GM18867 (cell line): Measurements from ENCODE around the gene DEGS2.
A peak's percentile ranks its signal among the peaks of the same experiment; 100 is the strongest.
"Not testable (repeated sequence)": the region's sequence is repeated elsewhere in the genome, so short reads cannot be mapped to it uniquely, and the experiment has no call there.

Experiments
- ATAC-seq: cut with Tn5 transposase; IDR thresholded peaks from one replicate; pipeline ENCODE4 v1.9.1; 2021; ENCODE audit warnings: mild to moderate bottlenecking, moderate library complexity; ENCODE audit not compliant: unreplicated experiment

The DEGS2 gene

DNA sequence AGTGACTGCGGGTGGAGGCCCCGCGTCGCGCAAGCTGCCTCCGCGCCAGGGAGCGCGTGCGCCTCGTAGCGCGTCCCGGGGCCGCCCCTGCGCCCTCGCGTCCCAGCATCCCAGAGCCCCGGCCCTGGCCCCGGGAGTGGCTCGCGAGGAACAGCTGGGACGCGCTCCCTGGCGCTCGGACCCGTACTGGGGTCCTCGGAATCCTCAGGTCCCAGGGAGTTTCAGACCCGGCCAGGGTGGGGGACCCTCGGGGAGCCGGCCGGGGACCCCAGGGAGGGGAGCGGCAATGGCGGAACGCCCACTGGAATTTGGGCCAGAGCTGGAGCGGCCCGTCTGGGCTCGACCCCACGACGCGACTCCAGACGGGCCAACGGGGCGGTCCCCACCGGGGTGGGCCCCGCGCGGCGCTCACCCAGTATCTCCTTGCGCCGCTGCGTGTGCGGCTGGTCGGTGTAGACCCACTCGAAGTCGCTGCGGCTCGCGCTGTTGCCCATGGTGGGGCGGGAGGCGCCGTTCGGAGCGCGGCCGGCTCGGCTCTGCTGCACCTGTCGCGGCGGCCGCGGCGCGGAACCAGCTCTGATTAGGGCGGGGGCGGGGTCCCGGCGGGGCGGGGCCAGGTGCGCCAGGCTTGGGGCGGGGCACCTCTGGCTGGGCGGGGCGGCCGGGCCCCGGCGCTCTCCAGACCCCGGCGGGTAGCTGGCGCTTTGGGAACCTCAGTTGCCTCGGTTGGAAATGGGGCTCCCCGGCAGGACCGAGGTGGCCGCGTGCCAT is at the start of gene DEGS2:
Gene DEGS2 (minus strand): TSS at position 552 of the 771 bp plus-strand sequence. CDS start 58 bp downstream, at position 494.
- ATAC-seq = no peak

DNA sequence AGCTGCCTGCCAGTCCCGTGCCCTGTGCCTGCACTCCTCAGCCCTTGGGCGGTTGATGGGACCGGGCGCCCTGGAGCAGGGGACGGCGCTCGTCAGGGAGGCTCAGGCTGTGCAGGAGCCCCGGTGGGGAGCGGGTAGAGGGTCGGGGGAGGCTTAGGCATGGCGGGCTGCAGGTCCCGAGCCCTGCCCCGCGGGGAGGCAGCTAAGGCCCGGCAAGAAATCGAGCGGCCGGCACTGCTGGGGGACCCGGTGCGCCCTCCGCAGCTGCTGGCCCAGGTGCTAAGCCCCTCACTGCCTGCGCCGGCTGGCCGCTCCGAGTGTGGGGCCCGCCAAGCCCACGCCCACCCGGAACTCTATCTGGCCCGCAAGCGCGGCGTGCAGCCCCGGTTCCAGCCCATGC is 48.7 kb upstream of the DEGS2 start:
- ATAC-seq = not testable (repeated sequence)

- ATAC-seq = not testable (repeated sequence)
These were observed 48.1 kb upstream of the DEGS2 start for GRCh38 chr14:100207588-100207987.

GRCh38 chr14:100204835-100205167 is 45.4 kb upstream of the DEGS2 start:
- not testable (repeated sequence) for ATAC-seq

DNA sequence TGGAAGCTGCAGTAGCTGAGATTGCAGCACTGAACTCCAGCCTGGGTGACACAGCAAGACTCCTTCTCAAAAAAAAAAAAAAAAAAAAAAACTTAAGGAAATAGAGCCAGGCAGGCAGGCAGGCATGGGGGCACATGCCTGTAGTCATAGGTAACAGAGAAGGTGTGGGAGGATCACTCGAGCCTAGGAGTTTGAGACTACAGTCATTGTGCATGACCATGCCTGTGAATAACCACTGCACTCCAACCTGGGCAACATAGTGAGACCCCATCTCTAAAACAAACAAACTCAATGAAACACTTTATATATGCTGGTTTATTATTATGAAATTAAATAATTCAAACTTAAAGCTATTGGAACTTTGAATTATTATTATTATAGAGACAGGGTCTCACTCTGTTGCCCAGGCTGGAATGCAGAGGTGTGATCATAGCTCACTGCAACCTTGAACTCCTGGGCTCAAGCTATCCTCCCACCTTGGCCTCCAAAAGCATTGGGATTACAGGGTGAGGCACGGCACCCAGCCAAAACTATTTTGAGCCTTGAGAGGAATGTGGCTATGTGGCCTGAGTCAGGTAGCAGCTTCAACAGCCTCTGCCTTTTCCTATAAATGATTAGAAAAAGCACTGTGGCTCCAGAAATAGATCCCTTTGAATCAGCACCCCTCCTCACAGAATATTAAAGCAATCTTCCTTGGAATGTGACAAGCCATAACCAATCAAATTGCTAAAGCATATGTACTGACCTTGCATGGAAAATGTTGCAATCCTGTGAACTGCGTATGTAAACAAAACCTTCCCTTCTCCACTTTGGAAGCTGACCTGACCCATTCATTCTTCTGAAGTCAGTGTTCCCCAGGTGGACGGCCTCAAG is 44.8 kb upstream of the DEGS2 start:
- ATAC-seq = no peak

DNA sequence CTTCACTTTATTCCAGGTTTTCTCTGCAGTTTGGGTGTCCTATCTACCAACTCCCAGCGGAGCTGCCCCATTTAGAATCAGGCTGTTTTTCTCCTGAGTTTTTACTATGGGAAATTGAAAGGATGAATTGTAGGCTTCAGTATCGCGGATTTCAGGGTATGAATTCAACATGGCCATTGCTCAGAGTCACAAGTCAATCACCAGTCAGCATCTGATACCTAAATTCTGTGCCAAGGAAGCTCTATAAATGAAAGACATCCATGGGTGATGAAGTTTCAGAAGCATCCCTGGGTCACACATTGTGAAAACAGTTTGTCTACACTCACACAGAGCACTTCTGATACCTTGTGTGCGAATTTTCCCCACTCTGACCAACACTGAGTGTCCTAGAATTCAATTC is 43.7 kb upstream of the DEGS2 start:
- no peak for ATAC-seq

- ATAC-seq = no peak
These were observed 43.3 kb upstream of the DEGS2 start for GRCh38 chr14:100202712-100203111.

DNA sequence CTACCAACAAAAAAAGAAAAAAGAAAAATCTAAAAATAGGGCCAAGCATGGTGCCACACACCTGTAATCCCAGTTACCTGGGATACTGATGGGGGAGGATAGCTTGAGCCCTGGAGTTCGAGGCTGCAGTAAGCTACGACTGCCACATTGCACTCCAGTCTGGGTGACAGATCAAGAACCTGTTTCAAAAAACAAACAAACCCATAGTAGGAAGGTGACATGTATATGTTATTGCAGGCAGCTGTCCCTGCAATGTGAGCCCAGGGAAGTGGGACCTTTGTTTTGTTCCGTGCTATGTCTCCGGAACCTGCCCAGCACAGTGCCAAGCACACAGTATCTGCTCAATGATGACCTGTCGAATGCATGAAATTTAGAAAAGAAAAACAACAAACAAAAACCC is 42.3 kb upstream of the DEGS2 start:
- ATAC-seq = no peak

DNA sequence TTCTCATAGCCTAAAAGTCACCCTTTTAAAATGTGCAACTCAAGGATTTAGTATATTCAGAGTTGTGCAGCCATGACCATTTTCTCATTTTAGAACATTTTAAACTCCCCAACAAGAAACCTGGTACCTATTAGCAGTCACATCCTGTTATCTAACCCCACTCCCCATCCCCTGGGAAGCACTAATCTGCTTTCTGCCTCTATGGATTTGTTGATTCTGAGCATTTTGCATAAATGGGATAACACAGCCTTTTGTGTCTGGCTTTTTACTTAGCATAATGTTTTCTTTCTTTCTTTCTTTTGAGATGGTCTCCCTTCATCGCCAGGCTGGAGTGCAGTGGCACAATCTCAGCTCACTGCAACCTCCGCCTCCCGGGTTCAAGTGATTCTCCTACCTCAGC is 40.9 kb upstream of the DEGS2 start:
- no peak for ATAC-seq

- no peak for ATAC-seq
These were observed 39.9 kb upstream of the DEGS2 start for GRCh38 chr14:100199240-100199860.

DNA sequence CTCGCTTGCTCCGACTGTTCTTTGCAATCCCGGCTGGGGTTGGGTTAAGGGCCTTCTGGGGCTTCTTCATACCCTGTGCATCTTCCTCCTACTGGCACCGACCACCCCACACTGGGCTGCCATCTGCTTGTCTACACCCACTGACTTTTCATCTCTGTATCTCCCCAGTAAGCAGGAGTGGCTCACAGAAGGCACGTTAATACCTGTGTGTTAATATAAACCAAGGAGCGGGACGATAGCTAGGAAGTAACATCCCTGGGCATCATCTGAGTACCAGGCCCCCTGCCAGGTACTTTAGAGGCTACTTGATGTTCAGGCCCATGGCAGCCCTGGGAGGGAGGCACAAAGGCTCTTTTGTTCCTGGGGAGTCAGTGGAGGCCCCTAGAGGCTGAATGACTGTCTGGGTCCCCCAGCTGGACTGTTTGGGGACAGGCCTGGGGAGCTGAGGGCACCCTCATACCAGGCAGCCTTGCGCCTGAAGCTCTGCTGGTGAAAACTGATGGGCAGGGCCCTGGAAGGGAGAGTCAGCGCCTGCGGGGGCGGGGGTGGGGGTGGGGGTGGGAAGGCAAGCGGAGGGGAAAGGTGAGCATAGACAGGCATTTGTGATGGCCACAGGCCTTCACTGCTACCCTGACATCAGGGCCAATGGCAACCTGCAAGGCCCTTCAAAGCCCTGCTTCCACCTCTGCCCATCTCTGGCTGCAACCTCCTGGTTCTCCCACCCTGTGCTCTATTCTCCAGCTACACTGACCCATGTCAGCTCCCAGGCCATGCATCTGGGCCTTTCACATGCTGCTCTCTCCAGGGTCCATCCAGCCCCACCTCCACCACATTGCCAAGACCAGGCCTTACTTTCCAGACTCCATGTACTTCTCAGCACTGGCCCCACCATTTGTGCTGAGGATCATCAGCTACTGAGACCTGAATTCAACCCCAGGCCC is 34.2 kb upstream of the DEGS2 start:
- ATAC-seq = no peak

- ATAC-seq = peak; percentile 98
These were observed 33.4 kb upstream of the DEGS2 start for GRCh38 chr14:100192672-100193416.

- no peak for ATAC-seq
These were observed 32.8 kb upstream of the DEGS2 start for GRCh38 chr14:100192250-100192671.

- ATAC-seq = no peak
These were observed 32.3 kb upstream of the DEGS2 start for GRCh38 chr14:100191584-100192249.

GRCh38 chr14:100190126-100190525 is 30.7 kb upstream of the DEGS2 start:
- no peak for ATAC-seq

DNA sequence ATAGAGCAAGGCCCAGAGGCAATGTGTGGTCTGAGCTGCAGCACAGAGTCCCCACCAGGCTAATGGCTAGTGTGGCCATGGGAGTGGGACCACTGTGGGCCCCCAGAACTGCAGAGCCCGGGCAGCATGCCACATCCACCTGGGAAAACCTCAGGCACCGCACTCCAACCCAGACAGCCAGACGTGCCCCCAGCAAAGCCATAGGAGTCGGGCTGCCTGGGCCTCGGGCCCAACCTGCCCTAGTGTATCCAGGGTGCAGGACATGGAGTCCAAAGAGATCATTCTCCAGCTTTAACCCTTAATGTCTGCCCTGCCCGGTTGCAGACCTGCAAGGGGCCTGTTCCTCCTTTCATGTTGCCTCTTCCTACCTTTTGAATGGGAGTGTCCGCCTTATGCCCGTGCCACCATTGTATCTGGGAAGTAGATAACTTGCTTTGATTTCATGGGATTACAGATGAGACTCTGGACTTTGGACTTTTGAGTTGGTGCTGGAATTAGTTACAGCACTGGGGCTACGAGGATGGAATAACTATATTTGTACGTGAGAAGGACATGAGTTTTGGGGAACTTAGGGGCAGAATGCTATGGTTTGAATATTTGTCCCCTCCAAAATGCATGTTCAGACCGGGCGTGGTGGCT is 29.1 kb upstream of the DEGS2 start:
- ATAC-seq = no peak

DNA sequence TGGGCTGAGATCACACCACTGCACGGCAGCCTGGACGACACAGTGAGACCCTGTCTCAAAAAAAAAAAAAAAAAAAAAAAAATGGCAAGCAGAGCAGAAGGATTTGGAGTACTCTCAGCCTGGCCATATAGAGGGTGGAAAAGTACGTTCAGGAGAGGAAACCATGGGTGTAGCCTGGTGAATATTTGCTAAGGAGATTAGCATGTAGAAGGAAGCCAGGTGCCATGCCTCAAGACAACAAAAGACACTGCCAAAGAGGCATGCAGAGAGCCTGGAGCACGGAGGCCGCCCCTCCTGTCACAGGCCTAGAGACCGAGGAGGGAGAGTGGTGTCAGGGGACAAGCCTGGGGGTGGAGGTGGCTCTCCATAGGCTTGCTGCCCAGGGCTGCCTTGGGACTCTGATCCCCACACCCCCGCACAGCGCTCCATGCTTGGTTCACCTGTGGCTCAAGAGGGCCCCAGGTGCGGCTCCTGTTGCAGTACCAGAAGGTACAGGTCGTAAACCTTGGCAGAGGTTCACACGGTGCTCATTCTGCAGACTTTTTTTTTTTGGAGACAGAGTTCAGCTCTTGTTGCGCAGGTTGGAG is 27.9 kb upstream of the DEGS2 start:
- ATAC-seq = no peak

- ATAC-seq = not testable (repeated sequence)
These were observed 22.6 kb upstream of the DEGS2 start for GRCh38 chr14:100181876-100182551.
